Uterus (tissue), 4 donors: ENCODE results near the gene C11orf86. TPM values are rescaled to one million over a fixed set of nuclear protein-coding genes. Genes with fewer than 3 reads are reported as not detected.
A peak's percentile ranks its signal among the peaks of the same experiment; 100 is the strongest.

Experiments used
- DNase-seq, 2 donors: peaks; one replicate each; pipeline ENCODE4 v3.0.0-alpha.2; 2019 to 2020
- H3K27ac ChIP-seq, 2 donors: fragments of 200-600 bp; sonication (generic); 1 replicate in 1 of 2; 2 replicates in 1 of 2; pipeline ENCODE4 v1.5.1; 2016 to 2018
- H3K27me3 ChIP-seq, 2 donors: fragments of 200-600 bp; sonication (generic); one replicate each; pipeline ENCODE4 v1.5.1; 2018 to 2019; ENCODE audit warnings: control low read depth in 1 of 2
- H3K36me3 ChIP-seq, 2 donors: fragments of 200-600 bp; sonication (generic); one replicate each; pipeline ENCODE4 v1.5.1; 2019; ENCODE audit warnings: control low read depth in 1 of 2
- H3K4me1 ChIP-seq, 2 donors: fragments of 200-600 bp; sonication (generic); one replicate each; pipeline ENCODE4 v1.5.1; 2018 to 2019; ENCODE audit warnings: control low read depth in 1 of 2
- H3K4me3 ChIP-seq, 2 donors: fragments of 200-600 bp; sonication (generic); 1 replicate in 1 of 2; 2 replicates in 1 of 2; pipeline ENCODE4 v1.5.1; 2018 to 2019; ENCODE audit warnings: mild to moderate bottlenecking in 1 of 2
- H3K9me3 ChIP-seq, 2 donors: fragments of 200-600 bp; sonication (generic); one replicate each; pipeline ENCODE4 v1.5.1; 2019; ENCODE audit warnings: control low read depth in 1 of 2
- CTCF ChIP-seq, 4 experiments: fragments of 200-600 bp in 2 of 4; fragments of 450-650 bp in 2 of 4; sonication (generic) in 2 of 4; IDR thresholded peaks; one replicate each; pipeline ENCODE4 v1.5.1; 2016 to 2019; ENCODE audit warnings: antibody characterized with exemption in 4 of 4, mild to moderate bottlenecking in 2 of 4, moderate library complexity in 1 of 4
- POLR2A ChIP-seq, 2 donors: fragments of 450-650 bp; IDR thresholded peaks; one replicate each; pipeline ENCODE4 v1.6.1; 2016; ENCODE audit warnings: antibody characterized with exemption in 2 of 2, mild to moderate bottlenecking in 1 of 2, moderate library complexity in 1 of 2
- intact Hi-C: fragments of 100-400 bp; cut with DNase I; formaldehyde crosslinking; loops from one replicate; pipeline ENCODE4 v1.15.1; 2023; ENCODE audit warnings: low total_unique reads
- total RNA-seq, 4 donors: library from RNA; depleted of rRNA in 3 of 4; stranded (reverse); fragments of >200 nt in 3 of 4; gene quantifications; one replicate each; pipeline versions ENCODE4 v1.1.0 to v1.2.4, GENCODE V29; 2014 to 2023
- donor health status: DM: yes; HTN: yes; CAD: no.

C11orf86 gene
- total RNA-seq, 4 donors from 2014 or later = not detected

GRCh38 chr11:66951927-66952337, 23.2 kb upstream of the C11orf86 start:
- no peak overlapping the region for H3K27ac ChIP-seq
- H3K9me3 ChIP-seq = no peaks in the 10 kb centered on the region
- H3K27me3 ChIP-seq = no peaks in the 10 kb centered on the region
- H3K4me3 ChIP-seq = no peak overlapping the region
- no peak for DNase-seq
- H3K36me3 ChIP-seq = no peaks in the 10 kb centered on the region
- TF ChIP-seq CTCF (IDR thresholded peaks at IDR 0.05) (no peak), POLR2A (IDR thresholded peaks at IDR 0.05) (no peak)
- intact Hi-C loops = no loop called here
- no peaks in the 10 kb centered on the region for H3K4me1 ChIP-seq

DNA sequence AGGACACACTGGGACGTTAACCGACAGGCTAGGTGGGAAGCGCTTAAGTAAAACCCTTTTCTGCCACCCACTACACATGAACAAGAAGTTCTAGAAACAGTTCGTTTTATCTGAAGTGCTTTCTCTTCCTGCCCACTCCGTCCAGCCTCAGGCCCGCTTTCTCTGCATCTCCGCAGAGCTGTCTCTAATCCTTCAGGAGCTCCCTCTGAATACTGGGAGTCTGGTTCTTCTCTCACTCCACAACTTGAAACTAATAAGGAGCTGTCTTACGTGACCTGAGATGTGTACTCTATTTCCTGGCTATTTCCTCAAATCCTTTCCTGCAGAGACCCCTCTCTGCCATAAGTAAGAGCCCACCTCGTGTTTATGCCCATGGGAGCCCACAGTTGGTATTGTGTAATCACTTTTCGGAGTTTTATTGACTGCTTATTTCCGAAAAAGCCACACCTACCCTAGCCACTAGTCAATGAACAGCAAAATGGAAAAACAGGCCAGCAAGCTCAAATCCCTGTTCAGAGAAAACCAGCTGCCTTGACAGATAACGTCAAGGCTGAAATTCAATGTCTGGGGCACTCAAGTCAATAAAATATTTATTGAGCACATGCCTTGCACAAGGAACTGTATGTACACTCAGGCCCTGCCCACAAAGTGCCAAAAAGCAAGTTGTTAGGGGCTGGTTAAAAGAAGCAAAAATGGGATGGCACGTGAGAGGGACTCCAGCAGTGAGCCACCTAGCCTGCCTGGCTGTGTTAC, 21.8 kb upstream of the C11orf86 start:
- H3K27me3 ChIP-seq = no peaks in the 10 kb centered on the region
- intact Hi-C loops = no loop called here
- peaks cover 0 to 7% of the 10 kb centered on the region in 2 donors for H3K4me1 ChIP-seq
- H3K36me3 ChIP-seq = no peaks in the 10 kb centered on the region
- H3K27ac ChIP-seq = no peak overlapping the region
- no peak for TF ChIP-seq POLR2A (IDR thresholded peaks at IDR 0.05)
- no peak for TF ChIP-seq CTCF (IDR thresholded peaks at IDR 0.05)
- no peak overlapping the region for H3K4me3 ChIP-seq
- no peak for DNase-seq
- no peaks in the 10 kb centered on the region for H3K9me3 ChIP-seq

DNA sequence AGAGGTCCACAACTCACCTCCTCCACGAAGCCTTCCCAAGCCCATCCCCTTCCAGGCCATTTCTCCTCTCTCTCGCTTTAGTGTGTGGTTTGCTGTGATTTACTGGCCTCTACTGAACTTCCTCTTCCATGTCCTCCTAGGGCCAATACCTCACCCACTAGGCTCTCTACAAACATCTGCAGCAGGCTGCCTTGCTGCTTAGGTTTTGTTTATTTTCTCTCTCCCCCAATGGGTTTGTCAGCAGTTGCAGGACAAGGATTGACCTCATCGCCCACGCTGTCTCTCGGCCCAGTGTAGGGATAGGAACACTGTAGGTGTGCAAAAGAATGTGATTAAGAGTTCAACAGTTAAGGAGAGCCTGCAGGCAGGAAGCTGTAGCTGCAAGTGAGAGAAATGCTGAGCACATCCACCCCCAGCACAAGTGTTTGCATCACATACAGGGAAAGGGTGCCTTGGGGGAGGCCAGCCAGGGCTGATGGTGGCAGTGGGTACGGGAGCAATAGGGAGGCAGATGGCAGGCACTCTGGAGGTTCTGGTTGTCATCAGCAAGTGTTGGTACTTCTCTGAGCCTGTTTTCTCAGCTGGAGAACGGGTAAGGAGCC, 18.3 kb upstream of the C11orf86 start:
- peak overlapping the region in 1 of 2 donors; percentile 82 for H3K27ac ChIP-seq
- no peaks in the 10 kb centered on the region for H3K36me3 ChIP-seq
- TF ChIP-seq POLR2A (IDR thresholded peaks at IDR 0.05) (no peak), CTCF (IDR thresholded peaks at IDR 0.05) (no peak)
- H3K27me3 ChIP-seq = no peaks in the 10 kb centered on the region
- DNase-seq = no peak
- H3K4me1 ChIP-seq = peaks cover 0 to 7% of the 10 kb centered on the region in 2 donors
- no peaks in the 10 kb centered on the region for H3K9me3 ChIP-seq
- intact Hi-C loops = no loop called here
- H3K4me3 ChIP-seq = no peak overlapping the region

DNA sequence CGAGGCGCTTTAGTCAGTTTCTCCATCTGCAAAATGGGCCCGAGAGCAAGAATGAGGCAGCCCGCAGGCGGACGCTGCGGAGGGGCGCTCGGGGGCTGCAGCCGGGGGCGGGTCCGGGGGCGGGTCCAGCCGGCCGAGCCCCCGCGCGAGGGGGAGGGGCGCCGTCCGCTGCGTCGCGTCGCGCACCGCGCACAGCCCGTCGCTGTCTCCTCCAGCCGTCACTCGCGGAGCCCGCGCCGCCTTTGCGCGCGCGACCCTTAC, 17.2 kb upstream of the C11orf86 start:
- no peaks in the 10 kb centered on the region for H3K27me3 ChIP-seq
- H3K36me3 ChIP-seq = no peaks in the 10 kb centered on the region
- intact Hi-C loops = no loop called here
- H3K27ac ChIP-seq = peak overlapping the region; percentile 59 to 82
- TF ChIP-seq POLR2A (IDR thresholded peaks at IDR 0.05) (no peak), CTCF (IDR thresholded peaks at IDR 0.05) (no peak)
- H3K4me1 ChIP-seq = peaks cover 0 to 7% of the 10 kb centered on the region in 2 donors
- peak overlapping the region; percentile 50 to 84 for H3K4me3 ChIP-seq
- no peaks in the 10 kb centered on the region for H3K9me3 ChIP-seq
- DNase-seq = no peak

GRCh38 chr11:66958232-66958955, 16.7 kb upstream of the C11orf86 start, which contains the start of gene PC:
Gene PC, minus strand, starts transcription at chr11:66958383. Its CDS starts 86,224 bp downstream, at chr11:66872159.
- DNase-seq = peak; percentile 99 to 100
- Histone ChIP-seq H3K4me3 (peak within 1 kb of the TSS; percentile 50 to 84), H3K36me3 (no peaks in the 10 kb centered on the region), H3K9me3 (no peaks in the 10 kb centered on the region), H3K27ac (peak within 1 kb of the TSS; percentile 59 to 82), H3K27me3 (no peaks in the 10 kb centered on the region), H3K4me1 (peaks cover 0 to 7% of the 10 kb centered on the region in 2 donors)
- intact Hi-C loops = no loop called here
- TF ChIP-seq POLR2A (IDR thresholded peaks at IDR 0.05) = peak; percentile 67 to 74
- no peak for TF ChIP-seq CTCF (IDR thresholded peaks at IDR 0.05)
